C4-2B (cell line): Measurements from ENCODE around the gene ERC2.

Source experiments
- H3K27ac ChIP-seq: fragments of 450-650 bp; 2 replicates; pipeline ENCODE4 v1.5.1; 2017
- ZFX ChIP-seq: fragments of 450-650 bp; IDR thresholded peaks from 2 replicates; pipeline ENCODE4 v1.6.1; 2017
- TF ChIP-seq, protein P1 (sequence below): fragments of 450-650 bp; conservative IDR thresholded peaks from 2 replicates; pipeline ENCODE4 v1.5.1; 2017; ENCODE audit warnings: mild to moderate bottlenecking

Gene ERC2

DNA sequence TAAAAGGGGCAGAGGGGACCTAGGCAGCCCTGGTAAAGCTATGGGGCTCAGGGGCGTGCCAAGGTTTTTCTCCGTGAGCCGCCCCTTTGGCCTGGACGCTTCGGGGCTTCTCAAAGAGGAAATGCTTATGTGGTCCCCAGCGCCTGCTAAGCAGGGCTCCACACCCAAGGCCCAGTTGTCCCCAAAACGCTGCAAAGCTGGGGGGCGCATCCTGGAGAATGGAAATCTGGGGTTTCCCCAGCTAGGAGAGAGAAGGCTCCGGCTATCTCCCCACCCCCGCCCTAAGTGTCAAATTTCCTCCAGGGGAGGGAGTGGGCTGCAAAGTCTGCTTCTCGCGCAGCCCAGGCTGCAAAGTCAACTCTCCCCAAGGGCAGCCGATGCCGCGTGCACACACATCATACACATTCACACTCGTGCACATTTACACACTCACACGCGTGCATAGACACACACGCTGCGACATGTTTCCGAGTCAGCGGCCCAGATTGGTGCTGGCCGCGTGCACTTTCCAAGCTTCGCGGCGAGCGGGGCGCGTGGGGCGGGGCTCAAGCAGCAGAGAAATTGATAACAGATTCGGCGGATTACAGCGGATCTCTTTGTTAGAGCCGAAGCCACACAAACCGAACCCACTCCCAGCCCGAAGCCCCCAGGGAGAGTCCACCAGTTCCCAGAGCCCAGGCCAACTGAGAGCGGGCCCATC, 985.6 kb downstream of the ERC2 start:
- no peak overlapping the region for H3K27ac ChIP-seq
- TF ChIP-seq ZFX = no peak
- TF ChIP-seq, protein P1, sequence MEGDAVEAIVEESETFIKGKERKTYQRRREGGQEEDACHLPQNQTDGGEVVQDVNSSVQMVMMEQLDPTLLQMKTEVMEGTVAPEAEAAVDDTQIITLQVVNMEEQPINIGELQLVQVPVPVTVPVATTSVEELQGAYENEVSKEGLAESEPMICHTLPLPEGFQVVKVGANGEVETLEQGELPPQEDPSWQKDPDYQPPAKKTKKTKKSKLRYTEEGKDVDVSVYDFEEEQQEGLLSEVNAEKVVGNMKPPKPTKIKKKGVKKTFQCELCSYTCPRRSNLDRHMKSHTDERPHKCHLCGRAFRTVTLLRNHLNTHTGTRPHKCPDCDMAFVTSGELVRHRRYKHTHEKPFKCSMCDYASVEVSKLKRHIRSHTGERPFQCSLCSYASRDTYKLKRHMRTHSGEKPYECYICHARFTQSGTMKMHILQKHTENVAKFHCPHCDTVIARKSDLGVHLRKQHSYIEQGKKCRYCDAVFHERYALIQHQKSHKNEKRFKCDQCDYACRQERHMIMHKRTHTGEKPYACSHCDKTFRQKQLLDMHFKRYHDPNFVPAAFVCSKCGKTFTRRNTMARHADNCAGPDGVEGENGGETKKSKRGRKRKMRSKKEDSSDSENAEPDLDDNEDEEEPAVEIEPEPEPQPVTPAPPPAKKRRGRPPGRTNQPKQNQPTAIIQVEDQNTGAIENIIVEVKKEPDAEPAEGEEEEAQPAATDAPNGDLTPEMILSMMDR = no peak

DNA sequence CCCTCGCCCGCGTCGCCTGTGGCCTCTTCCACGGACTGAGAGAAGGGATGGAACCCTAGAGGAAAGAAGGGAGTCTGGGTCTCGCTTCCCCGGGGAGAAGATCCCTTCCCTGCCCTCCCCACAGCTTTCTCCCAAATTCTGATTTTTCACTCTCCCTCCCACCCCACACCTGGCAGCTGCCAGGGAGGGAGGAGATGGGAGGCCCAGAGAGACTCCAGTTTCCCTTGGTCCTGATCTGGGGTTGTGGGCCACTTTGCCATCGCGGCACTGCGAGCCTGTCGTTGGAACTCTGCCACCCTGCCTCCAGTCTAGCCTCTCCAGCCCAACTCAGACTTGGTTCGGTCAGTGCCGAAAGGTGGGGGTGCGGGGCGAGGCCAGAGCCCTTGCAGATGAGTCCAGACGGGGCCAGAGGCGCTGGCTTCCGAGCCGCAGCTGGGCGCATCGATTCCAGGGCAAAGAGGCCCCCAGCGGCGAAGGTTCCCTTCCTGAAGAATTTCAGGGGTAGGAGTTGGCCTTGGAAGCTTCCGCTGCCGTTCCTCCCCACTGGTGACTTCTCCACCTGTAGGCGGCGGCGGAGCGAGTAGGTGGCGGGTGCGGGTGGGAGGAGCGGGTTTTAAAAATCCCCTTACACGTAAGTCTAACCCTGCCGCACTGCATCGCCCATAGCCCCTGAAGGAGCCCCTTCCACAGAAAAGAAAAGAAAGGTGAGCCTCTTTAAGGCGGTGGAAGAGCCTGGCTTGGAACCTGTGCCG, 986.3 kb downstream of the ERC2 start:
- H3K27ac ChIP-seq = no peak overlapping the region
- no peak for TF ChIP-seq ZFX
- TF ChIP-seq, protein P1 = no peak

DNA sequence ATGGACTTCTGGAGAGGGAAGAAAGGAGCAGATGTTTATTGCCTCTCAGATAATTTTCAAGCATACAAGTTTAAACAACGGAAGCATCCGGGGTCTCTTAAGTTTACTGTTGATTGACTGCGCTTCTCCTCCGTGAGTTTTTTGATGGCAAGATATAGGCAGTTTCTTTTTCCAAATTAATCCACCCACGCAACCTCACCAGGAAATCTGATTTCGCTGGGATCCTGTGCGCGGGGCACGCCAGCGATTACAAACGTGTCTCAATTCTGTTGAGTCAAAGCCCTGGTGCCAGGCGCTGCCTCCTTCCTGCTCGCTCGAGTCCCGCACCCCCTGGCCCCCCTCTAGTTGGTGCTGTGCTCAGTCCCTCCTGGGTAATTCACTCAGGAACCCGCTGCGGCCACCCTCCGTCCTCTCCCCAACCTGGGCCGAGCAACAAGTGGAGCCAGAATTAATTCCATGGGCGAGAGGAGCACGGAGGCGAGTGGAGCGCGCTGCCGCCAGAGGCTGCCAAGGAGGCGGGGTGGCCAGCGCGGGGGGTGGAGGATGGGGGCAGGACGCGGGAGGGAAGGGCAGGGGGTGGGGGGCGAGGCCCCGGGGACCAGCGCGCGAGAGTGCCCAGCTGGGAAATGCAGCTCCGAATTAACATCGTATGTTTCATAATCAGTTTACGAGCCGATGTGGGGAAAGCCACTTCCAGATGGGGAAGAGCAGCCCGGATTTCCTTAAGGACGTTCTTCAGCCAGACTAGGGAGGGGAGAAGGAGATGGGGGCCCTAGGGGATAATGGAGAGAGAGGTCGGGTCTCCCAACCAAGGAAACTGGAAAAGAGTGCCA, 987.1 kb downstream of the ERC2 start:
- TF ChIP-seq, protein P1 = no peak
- no peak for TF ChIP-seq ZFX
- no peak overlapping the region for H3K27ac ChIP-seq

DNA sequence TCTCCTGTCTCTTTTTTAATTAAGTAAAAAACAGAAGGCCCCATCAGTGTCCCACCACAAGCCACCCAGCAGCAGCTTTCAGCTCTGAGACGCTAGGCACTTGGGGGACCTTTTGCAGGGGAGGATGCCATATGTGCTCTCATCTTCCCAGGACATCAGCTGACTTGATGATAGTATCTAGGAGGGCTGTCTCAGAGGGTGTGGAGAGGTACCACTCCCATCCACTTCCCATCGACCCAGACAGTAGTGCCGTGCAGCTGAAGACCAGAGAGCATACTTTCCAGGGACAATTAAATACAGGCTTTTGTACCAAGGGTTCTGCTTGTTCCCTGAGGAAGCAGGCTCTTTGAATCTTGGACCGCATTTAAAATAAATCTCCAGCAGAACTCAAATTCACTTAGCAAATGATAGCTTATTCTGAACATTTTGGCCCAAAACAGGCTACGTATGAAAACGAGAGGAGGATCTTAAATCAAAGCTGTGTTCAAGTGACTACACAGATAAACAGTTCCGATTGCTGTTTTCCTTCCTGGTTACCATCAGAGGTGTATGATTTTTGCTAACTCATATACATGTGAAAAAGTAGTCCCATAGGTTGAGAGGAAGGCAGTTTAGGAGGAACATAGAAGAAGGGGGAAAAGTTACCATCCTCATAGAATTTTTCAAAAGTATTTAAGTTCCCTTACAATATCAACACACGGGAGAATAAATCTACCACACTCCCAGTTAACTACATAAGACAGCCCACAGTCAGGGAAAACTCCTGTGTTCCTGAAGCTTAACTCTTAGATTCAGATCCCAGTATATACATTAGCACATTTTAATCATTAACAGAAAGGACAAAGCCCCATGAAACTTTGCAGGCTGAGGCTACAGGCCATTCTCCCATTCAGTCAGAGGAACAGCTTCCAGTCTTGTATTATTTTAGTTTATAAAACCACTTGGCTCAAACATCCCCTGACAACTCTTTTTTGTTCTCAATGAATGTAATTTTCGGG, 990.7 kb downstream of the ERC2 start:
- no peak overlapping the region for H3K27ac ChIP-seq
- TF ChIP-seq, protein P1 = no peak
- TF ChIP-seq ZFX = no peak

DNA sequence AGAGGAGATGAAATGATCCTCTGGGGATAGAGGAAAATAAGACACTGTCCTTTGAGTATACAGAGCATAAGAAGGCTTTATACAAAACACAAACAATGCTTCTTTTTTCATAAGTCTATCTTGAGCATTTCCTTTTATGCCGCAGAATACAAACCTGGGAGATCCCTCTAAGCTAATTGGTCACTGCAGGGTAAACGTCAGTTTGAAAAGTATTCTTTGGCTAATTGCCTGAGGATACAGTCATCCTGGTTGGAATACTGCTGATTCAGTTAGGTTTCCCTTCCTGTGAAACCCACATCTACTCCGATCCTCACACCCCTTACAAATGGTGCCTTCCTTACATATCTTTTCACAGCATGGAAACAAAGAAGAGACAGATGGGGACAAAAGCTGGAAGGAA, 991.8 kb downstream of the ERC2 start:
- no peak overlapping the region for H3K27ac ChIP-seq

DNA sequence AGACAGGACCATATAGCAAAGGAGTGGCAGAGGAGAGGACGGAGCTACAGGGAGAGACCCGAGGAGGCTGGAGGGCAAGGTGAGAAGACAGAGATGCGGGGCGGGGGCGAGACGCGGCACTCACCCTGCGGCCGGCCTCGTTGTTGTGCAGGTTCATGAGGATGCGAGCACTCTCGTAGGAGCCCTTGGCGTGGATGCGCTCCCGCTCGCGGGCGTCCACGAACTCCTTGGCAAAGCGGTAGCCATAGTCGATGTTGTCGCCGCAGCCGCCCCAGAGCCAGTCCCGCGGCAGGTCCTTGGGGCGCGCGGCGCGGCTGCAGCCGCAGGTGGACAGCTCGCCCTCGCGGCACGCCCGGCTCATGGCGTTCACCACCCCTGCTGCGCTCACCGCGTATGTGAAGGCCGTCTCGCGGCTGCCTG, 994.0 kb downstream of the ERC2 start:
- H3K27ac ChIP-seq = no peak overlapping the region
- no peak for TF ChIP-seq ZFX
- TF ChIP-seq, protein P1 = no peak

More for the DNA sequence above, 991.8 kb downstream of the ERC2 start:
- no peak for TF ChIP-seq ZFX
- TF ChIP-seq, protein P1 = no peak
